HCEC 1CT (cell line): Measurements from ENCODE around the gene PORCN.

Experiments
- DNase-seq: peaks from one replicate; pipeline ENCODE4 v3.0.0-alpha.2; 2017

The PORCN gene

DNA sequence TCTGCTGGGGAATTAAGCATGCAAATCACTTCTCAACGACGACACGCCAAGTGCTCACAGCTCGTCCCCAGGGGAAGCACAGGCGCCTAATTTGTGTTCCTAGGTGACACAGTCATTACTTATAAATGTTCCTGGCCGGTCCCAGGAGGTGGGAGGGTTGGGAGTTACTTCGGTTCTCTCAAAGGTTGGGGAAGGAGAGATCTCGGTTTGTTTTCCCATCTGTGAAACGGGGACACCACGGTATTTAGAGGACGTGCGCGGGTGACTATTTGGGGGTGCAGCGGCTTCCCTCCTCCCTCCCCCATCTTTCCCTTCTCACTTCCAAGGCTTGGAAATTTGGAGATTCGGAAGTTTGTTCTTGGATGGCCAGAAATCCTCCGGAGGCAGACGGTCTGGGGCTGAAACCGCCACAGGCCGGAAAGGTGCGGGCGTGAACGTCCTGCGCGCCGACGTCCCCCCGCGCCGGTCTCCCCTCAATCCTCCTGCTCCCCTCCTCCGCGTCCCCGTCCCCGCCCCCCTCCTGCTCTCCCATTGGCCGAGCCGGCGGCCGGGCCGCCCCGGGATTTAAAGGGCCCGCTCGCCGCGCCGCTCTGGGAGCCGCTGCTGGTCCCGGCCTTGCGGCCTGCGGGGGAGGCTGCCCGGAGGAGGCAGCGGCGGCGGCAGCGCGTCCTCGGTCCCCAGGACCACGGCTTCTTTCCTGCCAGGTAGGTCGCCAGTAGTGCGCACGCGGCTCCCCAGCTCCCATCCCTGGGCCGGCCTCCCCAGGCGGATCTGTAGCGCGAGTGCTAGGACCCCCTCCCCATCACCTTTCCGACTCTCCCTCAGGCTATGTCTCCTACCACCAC is at the start of gene PORCN:
TSS of gene PORCN (plus strand) at position 593 of the 845 bp plus-strand sequence. CDS start 829 bp downstream, outside the sequence.
- DNase-seq, result peak; percentile 64

DNA sequence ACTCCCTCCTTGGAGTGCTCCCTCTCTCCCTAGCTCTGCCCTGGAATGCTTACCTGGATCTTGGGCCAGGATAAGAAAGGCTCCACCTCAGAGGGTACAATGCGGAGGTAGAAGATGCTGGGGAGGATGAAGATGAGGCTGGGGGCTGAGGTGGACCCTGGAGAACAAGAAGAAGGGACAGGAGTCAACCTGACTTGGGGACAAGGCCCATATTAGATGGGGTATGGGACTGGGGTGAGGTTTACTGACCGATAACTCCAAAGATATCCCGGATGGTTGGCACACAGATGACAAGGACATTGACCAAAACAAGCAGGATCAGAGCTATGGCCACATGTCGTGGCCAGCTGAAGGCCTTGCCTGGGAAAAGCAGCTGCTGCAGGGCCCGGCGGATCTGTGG is 49.3 kb upstream of the PORCN start:
- DNase-seq, result no peak

DNA sequence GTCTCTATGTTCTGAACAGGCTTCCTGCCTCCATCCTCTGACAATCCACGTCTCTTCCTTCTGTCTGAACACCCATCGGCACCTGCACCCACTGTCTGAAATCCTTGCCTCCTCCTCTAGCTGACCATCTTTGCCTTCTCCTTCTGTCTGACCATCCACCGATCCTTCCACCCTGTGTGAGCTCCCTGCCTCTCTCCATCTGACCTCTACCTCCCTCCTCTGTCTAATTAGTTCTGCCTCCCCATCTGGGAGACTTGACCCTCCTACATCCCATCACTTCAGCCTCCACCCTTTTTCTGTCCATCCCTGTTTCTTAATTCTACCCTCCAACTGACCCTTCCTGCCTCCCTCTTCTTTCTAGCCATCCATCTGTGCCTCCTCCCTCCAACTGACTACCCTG is 48.8 kb upstream of the PORCN start:
- no peak for DNase-seq

DNA sequence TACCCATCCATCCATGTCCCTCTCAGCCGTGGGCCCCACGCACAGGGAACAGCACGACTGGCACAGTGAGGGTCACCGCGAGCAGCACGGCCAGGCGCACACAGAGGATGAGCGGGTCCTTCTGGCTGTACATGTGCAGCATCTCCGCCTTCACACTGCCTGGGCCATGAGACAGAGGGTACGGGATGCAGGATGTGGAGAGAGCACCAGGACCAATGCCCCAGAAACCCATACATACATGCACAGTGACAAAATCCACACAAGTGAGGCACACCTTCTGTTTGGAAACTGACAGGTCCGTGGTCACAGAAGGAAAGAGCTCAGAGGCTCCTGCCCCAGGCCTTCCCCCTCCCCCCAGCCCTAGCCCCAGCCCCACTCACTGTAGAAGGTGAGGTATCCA is 48.2 kb upstream of the PORCN start:
- DNase-seq, result no peak

DNA sequence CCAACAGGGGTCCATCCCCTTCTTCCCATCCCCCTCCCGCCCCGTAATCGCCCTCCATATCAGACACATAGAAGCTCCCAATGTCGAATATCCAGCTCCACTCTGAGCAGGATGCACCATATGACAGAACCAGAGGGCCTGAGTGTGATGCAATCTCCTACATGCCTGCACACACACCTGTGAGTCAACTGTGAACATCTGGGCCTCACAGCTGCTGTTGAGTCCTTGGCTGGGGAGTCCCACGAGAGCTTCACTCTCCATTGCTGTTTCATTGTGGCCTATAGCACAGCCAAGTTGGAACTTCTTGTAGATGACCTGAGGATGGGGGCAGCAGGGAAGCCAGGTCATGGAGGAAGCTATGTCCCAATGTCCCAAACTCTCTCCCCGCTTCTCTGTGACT is 47.0 kb upstream of the PORCN start:
- DNase-seq, result peak; percentile 46

DNA sequence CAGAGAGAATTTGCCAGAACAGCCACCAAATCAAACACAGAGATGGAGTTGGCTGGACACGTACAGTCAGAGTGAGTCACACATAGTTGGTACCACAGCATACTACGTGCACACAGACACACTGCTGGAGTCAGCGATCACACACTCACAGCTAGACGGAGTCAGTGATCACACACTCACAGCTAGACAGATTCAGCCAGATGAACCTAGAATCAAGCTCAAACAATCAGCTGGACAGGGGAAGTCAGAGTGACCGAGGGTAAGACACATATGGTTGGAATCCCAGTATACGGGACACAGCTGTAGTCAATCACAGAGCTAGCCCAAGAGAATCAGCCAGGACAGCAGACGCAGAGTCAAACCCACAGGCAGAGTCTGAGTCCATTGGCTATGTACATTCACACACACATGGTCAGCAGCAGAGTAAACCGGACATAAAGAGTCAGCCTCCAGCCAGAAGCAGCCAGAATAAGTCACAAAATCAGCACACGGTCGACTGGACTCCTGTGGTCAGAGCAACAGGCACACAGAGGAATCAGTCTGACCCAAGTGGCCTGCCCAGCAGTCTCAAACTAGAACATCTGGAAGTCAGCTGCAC is 43.4 kb upstream of the PORCN start:
- DNase-seq, result peak; percentile 86

DNA sequence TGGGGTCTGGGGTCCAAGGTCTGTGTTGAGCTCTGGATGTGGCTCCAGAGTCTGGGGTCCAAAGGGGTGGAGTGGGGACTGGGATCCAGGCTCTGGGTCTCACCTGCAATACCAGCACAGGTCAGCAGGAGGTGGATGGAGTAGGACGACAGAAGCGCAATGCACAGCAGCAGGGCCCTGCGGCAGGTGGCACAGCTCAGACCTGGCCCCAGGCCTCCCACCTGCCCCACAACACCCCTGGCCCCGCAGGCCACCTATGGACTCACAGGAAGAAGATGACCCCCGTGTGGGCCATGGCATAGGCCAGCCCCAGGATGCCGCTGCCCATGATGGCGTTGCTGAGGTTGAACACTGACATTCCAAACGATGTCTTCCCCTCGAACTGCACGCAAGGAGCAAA is 42.1 kb upstream of the PORCN start:
- DNase-seq, result no peak

DNA sequence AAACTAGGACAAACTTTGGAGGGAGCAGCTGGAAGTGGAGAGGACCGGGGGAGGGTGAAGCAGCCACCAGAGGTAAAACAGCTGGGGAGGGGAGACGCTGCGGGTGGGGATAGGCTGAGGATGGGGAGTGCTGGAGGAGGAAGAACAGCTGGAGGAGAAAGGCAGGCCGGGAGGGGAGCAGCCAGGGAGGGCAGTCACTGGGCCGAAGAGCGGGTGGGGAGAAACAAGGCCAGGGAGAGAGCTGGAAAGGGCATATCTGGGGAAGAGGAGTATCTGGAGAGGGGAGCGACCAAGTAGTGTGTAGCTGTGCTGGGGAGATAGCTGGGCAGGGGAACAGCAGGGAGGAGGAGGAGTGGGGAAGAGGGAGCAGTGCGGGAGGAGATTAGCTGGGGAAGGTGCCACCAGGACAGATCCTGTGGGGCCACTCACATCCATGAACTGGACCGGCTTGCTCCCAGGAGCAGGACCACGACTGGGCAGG is 41.5 kb upstream of the PORCN start:
- no peak for DNase-seq

DNA sequence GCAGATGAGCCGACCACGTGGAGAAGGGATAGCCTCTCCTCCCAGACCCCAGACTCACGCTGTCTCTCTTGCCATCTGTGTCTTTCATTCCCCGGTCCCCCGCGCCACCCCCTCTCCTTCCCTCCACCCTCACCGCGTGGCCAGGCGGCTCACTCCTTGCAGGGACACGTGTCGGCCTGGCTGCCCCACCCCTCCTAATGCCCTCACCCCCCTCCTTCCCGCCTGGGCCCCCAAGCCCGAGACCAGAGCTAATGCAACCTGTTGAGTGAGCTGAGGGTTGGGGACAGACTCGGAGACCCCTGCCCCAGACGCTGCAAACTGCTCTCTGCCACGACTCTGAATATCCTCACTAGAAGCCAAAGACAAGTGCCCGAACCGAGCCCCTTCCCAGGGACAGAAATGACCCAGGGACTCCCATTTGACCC is 40.5 kb upstream of the PORCN start:
- peak; percentile 20 for DNase-seq

DNA sequence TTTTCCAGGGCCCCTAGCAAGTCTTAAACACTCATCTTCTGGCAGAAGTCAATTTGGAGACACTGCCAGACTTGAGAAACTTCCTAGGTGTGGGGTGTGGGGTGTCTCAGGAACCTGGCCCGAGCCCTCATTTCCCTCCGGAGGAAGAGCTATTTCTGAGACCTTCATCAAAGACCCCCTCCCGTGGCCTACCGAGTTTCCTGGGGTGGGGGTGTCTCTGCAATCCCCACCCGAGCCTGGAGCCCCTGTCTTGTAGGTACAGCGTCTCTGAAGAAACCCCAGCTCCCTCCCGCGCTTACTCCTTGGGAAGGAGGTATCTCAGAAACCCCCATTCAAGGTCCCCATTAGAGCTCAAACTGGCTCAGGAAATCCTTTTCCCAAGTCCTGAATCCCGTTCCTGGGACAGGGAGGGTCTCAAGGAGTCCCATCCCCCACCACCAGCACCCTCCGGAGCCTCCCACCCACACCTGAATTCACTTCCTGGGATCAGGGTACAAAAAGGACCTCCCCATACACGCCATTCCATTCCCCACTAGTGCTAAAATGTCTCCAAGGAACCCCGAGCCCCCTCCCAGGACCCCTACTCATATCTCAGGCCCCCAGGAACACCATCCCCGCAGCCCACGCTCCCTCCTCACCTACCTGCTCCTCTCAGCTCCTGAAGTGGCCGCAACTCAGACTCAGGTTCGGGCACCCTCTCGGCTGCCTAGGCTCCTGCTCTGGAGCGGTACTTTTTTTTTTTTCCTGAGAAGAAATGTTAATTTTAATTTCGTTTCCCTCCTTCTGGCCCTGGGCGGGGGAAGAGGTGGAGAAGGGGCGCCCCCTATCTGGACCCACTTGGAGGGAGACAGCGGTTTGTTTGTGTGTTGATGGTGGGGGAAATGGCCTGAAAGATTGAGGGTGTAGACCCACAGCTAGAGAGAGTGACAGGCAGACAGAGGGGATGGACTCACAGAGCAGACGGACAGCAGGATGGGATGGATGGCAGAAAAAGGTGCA is 39.8 kb upstream of the PORCN start:
- no peak for DNase-seq

DNA sequence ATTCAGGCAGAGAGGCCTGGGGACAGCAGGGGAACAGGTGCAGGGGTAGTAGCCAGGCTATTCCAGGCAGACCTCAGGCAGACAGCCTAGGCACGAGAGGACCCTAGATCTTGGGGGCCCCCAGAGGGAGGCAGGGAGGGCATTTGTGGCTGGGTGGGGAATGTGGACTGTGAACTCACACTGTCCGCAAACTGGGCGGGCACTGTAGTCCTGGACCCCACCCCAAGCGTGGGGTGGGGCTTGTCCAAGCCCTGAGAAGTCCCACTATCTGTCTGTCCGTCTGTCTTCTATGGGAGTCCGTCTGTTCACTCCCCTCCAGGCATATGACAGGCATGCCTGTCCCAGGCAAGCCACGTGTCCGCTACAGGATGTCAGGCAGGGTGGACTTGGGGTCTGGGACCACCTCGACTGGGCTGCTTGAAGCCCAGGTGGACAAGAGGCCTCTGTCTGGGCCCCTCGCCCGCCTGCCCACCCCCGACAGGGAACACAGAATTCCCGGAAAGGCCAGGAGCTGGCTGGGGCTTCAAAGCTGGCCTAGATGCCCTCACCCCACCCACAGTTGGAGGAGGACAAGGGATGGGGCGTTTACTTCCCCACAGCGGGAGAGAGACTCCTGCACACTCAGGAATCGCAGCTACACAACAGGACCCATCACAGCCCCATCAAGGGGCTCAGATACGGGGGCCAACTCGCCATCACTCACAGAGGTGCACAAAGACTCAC is 38.5 kb upstream of the PORCN start, which contains the start of gene SLC38A5:
TSS of gene SLC38A5 (minus strand) at position 151 of the 723 bp plus-strand sequence. CDS start 2,336 bp downstream, outside the sequence.
- no peak for DNase-seq

DNA sequence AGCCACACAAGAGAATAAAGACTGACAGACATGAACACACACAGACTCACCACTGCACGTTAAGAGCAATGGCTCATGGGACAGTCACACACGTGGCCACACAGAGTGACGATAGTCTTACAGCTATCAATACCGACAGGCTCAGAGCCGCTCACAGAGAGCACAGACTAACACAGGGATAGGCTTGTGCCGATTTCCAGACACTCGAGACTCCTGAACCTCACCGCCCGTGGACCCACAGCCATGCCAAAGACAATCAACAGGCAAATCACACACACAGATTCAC is 38.0 kb upstream of the PORCN start:
- DNase-seq, result no peak

DNA sequence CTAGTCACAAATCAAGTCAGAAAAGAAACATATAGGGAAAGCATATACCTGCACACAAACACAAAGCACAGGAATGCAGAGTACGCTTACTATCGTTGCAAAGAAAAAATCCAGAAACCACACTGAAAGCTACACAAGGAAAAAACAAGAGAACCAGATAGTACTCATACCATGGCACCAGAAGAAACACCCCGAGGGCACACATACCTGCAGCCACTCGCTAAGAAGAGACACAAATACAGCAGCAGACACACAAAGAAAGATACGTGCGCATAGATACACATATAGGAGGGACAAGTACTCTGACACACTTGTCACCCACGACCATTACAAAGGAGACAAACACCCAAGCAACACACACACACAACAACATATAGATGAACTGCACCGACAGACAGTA is 37.3 kb upstream of the PORCN start:
- DNase-seq, result no peak

DNA sequence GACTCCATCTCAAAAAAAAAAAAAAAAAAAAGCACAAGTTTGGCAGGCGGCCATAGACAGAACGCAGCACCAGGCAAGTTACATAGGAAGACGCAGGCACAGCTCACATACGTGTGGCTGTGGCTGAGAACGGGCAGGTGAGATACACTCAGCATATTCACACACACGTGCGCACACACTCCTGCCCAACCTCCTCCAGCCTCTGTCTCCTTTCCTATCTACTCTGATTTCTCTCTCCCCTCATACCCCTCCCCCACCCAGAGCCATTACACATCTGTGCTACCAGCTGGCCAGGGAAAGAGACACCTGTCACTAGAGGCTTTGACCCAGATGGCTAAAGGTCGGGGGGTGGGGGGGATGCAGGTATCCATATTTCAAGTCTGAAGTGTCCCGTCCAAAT is 36.6 kb upstream of the PORCN start:
- DNase-seq, result no peak

DNA sequence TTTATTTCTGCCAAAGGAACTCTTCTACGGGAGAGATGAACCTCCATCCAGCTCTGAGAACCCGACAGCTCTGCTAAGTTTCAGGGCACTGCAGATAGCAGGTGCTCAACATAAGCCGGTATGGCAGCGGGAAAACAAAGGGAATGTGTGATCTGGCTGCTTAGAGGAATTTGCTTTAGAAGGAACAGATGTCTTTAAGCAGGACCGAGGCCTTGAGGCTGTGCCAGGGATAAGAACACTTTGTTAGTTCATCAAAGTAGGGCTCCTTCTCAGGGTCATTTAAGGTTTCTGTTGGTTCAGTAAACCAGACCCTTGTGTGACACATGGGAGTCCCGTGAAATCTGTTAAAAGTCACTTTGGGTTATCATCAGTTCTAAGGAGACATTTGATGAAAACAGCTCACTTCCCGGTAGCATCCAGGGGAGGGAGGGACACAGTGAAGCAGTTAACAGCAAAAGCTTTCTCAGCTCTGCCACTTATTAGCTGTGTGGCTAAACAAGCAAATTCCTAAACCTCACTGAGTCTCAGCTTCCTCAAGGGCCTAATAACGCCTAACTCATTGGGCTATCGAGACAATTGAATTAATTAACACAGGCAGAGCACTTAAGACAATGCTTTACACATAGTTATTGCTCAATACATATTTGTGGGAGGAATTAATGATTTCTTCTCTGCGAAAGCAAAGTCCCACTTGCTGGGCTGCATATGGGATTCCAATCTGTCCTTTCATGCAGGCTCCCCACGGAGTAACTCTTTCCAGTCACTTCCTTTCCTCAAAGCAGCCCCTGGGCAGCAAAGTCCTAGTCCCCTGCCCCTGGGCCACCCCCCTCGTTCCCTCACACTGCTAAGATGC is 35.7 kb upstream of the PORCN start:
- DNase-seq, result no peak

DNA sequence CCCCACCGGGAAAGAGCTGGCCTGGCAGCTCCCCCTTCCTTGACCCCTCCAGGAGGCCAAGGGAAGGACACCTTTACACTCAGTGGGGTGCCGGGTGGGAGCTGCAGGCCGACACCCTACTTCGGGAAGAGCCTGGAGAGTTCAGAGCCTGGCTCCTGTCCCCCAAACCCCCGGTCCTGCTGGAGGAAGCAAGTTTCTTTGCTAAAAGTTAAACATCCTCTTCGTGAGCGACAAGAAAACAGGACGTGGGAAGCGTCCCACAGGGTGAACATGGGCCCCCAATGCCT is 35.1 kb upstream of the PORCN start:
- no peak for DNase-seq

DNA sequence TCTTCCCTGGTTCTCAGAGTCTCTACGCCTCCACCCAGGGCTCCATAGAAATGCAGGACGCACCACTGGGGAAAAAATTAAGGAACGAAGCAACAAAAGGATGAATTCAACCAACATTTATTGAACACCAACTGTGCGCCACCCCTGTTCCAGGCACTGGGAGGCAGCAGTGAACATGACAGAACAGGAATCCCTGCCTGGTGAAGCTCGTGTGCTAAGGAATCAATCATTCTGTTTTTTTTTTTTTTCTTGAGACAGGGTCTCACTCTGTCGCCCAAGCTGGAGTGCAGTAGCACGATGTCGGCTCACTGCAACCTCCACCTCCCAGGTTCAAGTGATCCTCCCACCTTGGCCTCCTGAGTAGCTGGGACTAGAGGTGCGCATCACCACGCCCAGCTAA is 34.7 kb upstream of the PORCN start:
- DNase-seq, result no peak

DNA sequence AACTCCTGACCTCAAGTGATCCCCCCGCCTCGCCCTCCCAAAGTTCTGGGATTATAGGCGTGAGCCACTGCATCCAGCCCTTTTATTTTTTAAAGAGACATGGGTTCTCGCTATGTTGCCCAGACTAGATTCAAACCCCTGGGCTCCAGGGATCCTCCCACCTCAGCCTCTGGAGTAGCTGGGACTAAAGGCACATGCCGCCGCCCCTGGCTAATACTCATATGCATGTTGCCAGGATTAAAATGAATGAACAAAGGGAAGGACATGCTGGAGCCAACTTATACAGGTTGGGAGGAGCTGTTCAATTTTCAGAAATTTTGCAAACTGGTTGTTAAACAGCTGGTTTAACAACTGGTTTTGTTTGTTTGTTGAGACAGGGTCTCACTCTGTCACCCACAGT is 34.2 kb upstream of the PORCN start:
- DNase-seq, result no peak

DNA sequence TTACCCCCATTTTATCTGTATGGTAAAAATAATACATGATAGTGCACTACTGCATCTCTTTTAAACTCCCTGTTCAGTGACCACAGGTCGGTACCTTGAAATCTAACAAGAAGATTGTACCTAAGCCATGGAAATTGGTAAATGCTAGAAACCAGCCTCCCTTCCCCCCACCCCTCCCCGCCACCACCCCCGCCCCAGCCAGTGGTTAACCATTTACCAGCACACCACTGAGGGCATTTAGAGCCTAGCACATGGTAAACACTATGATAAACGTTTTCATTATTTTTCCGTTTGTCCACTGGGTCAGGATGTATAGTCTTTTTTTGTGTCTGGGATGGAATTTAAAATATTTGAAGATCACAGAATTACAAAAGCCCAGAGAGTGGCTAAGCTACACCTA is 33.5 kb upstream of the PORCN start:
- DNase-seq, result no peak

DNA sequence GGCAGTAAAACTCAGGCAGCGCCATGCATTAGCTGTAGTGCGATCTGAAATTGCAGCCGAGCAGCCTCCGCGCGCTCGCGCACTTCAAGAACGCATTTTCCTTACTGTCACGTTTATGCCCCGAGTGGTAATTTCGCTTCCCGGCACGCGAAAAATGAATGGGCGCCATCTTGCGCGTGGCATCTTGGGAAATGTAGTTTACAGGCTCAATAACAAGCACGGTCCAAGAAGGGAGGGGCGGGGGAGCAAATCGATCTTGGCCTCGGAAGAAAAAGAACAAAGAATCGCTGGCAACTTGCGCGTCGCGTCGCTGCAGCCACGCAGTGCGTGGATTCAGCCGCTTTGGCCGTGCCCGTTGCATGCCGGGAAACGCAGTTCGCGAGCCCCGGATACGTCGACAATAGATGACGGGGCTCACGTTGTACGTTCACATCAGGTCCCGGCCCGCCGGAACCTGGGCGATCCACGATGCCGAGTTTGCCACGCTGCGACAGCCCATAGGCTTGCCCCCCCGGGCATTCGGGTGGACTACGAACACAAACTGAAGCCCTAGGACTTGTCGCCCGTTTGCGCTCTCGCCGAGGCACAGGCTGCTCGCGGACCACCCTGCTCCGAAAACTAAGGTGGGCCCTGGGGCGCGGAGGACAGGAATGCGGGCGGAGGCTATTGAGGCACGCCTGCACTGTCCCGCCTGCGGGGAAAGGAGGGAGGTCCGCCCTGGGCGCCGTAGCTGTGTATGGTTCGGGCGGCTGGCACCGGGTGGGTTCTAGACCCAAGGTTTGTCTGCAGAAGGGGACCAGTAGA is 32.8 kb upstream of the PORCN start, which contains the start of gene FTSJ1:
TSS of gene FTSJ1 (plus strand) at position 426 of the 804 bp plus-strand sequence. CDS start 1,849 bp downstream, outside the sequence.
- peak; percentile 90 for DNase-seq

DNA sequence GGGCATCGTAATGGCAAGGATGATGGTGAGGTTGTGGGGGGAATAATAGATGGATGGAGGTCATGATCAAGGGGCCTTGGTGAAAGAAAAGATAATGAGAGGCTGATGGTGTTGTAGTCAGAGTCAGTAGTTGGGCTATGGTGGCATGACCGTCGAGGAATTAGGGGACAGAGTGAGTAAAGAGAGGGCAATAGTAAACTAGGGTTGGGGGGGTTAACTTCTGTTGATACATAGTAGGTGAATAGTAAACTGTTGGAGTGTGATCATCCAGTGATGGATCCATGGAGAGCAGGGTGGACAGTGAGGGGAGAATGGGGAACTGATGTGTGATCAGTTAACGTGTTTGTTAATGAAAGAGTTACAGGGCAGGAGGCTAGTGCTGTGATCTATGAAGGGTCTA is 31.9 kb upstream of the PORCN start:
- no peak for DNase-seq
